SIG-M5 (cell line): ENCODE data around the gene DCST2.

Experiments used
- DNase-seq: peaks from one replicate; lab custom pipeline; 2025; lab: John Stamatoyannopoulos, UW

Gene DCST2

DNA sequence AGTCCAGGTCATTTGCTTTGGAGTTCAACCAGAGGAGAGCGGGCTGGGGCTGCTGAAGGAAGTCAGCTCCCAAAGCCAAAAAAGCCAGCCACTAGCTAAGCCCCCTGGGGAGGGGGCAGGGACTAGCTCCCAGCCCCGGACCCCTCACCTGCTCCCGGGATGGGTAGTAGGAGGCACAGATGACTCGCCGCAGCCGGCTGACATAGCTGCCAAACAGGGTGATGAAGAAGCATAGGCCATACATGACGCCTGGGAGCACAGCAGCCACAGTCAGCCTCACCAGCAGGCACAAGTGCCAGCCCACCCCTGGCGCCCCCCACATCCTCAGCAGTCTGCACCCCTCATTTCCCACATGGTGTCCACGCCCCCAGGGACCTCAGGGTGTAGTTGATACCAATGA lies 7.4 kb downstream of the DCST2 start:
- no peak for DNase-seq

DNA sequence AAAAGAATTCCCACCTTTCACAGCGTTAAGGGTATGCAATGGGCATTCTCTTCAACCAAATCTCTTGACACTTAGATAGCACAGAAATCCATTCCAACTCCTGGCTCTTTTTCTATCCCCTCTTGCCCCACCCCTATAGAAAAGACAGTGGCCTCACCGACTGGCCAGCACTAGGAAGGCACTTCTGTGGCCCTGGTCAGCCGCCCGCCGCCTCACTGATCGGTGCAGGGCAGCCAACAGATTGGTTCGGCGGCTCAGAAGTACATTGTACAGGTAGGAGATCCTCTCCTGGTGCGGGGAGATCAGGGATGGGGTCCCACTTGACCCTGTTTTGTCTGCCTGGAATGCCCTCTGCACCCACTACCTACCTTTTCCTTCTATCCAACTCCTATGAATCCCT lies 9.3 kb downstream of the DCST2 start:
- no peak for DNase-seq

DNA sequence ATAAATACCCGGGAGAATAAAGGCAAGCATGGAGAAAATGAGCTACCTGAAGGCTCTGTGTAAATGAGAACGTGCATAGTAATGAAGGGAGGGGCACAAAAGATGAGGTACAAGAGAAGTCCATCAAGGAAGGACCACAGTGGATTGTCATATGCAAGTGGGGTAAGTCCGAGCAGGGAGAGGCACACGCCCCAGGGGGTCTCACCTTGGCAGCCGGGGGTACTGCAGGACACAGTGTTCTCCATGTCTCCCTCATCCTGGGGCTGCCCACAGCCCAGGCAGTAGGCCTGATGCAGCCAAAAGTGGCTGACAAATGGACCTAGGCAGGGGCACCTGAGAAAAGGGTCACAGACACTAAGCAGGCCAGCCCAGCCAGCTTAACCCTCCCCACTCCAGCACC lies 10.0 kb downstream of the DCST2 start:
- DNase-seq = no peak

GRCh38 chr1:155022927-155023236 lies 10.7 kb downstream of the DCST2 start:
- DNase-seq = no peak

- no peak for DNase-seq
Observed at GRCh38 chr1:155022136-155022926, 11.2 kb downstream of the DCST2 start.

DNA sequence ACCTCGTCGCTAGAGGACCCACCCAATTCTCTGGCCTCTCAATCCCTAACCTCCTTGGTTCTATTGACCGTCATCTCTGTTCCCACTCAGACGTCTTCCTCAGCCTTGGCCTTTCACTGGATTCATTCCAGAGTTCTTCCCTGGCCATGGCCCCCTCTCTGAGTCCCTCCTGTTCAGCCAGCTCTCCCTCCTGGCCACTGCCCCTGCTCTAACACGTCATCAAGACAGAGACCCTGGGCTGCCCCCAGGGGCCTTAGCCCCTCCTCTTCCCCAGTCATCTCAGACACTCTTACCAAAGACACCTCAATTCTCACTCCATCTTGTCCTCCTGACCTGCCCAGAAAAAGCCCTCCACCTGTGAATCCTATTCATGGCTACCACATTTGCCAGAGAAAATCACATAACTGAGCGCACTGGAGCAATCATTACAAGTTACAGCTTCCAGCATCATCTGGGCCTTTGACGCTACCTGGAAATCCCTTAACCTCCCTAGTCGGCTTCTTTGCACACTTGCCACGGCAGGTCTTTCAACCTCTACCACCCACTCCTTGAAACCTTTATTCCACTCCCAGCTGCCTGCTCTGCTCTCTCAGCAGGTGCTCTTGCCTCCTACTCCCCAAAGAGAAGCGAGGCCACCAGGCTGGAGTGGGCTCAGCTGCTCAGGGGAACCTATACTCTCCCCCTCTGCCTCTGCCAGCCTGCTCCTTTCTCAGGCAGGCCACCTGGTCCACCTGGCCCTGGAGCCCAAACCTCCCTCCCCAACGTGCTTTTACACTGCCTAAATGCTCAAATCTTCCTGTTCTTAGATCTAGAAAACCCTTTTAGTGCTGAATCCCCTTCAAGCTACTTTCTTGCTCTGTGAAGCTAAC lies 14.0 kb downstream of the DCST2 start:
- no peak for DNase-seq

- DNase-seq = no peak
Observed at GRCh38 chr1:155018617-155019348, 14.8 kb downstream of the DCST2 start.

DNA sequence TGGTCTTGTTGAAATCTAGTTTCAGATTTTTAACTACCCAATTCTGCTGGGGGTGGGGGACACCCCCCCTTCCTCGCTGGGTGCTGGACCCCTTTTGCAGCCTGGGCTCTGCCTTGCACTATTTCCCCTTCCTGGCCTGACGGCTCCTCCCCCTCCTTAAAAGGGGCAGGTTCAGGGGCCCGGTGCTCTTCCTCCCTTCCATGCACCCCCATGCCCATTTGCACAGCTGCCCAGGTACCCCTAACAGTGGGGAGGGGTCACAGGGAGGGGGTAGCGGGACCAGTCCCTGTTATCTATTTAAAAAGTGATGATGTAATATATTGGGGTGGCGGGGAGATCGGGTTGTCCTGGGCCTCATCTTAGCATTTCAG lies 15.7 kb downstream of the DCST2 start:
- no peak for DNase-seq

GRCh38 chr1:155017041-155017945 lies 16.3 kb downstream of the DCST2 start:
- DNase-seq = no peak

GRCh38 chr1:155016231-155016831 lies 17.2 kb downstream of the DCST2 start:
- no peak for DNase-seq

DNA sequence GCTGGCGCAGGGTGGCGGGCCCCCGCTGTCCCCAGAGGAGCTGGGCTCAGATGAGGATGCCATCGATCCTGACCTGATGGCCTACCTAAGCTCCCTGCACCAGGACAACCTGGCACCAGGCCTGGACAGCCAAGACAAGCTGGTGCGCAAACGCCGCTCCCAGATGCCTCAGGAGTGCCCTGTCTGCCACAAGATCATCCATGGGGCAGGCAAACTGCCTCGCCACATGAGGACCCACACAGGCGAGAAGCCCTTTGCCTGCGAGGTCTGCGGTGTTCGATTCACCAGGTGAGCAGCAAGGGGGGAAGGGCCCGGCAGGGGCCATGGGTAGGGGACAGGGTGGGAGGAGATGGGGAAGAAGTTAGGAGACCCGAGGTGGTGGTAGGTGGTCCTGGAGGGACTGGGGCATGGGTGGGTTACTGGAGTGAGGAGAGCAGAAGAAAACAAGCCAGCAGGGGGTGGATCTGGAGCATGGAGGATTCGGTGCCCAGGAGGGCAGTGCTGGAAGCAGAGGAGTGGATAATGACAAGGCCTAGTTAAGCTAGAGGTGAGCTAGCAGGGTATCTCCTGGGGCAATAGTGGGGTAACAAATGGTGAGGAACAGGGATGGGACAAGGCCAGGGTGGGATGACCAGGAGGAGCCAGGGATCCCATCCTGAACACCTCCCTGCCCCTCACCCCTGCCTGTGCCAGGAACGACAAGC lies 17.9 kb downstream of the DCST2 start:
- DNase-seq = no peak

DNA sequence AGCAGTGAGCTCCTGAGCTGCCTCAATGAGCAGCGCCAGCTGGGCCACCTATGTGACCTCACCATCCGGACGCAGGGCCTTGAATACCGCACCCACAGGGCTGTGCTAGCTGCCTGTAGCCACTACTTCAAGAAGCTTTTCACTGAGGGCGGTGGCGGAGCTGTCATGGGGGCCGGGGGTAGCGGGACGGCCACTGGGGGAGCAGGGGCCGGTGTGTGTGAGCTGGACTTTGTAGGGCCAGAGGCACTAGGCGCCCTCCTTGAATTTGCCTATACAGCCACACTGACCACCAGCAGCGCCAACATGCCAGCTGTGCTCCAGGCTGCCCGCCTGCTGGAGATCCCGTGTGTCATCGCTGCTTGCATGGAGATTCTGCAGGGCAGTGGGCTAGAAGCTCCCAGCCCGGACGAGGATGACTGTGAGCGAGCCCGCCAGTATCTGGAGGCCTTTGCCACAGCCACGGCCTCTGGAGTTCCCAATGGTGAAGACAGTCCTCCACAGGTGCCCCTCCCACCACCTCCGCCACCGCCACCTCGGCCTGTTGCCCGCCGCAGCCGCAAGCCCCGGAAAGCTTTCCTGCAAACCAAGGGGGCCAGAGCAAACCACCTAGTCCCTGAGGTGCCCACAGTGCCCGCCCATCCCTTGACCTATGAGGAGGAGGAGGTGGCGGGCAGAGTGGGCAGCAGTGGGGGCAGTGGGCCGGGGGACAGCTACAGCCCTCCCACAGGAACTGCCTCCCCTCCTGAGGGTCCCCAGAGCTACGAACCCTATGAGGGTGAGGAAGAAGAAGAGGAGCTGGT lies 18.7 kb downstream of the DCST2 start:
- DNase-seq = no peak

DNA sequence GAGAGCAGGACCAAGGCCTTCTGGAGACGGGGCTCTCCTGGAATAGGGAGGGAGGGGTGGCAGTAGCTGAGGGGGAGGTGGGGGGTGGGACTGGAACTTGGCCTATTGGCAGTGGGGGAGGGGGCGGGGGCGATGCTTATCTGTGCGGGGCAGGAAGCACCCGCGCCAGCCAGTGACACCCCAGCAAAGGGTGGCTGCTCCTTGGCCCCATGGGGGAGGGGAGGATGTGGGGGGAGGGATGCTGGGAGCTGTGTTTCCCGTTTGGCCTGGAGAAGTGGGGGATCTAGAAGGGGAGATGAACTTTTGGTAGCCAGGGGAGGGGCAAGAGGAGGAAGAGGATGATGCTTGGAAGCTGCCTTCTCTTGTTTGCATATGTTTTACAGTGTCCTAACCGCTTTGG lies 19.9 kb downstream of the DCST2 start:
- DNase-seq = no peak

GRCh38 chr1:155012776-155013602 lies 20.6 kb downstream of the DCST2 start:
- DNase-seq = no peak

GRCh38 chr1:155012026-155012546 lies 21.5 kb downstream of the DCST2 start:
- no peak for DNase-seq

GRCh38 chr1:155011437-155012025 lies 22.1 kb downstream of the DCST2 start:
- DNase-seq = no peak

DNA sequence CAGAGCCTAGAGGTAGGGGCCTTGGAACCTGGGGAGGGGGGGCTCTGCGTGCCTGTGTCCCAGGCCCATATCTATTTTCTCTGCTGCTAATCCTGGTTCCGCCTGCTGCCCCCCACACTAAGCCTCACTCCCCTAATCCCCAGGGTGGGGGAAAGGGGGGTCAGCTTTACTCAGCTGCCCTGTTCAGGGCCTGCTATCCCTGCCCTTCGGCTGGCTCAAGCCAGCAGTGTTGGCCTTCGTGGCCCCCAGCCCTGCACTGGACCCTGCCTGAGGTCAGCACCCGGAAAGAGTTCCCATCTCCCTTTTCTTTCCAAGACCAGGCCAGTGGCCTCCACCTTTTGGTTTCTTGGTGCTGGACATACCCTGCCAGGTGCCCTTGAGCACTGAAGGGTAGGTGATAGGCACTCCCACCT lies 22.6 kb downstream of the DCST2 start:
- no peak for DNase-seq

- DNase-seq = no peak
Observed at GRCh38 chr1:155010211-155010918, 23.2 kb downstream of the DCST2 start.
